HG02970 (cell line): ENCODE results near the gene ADAR.

Experiments used
- ATAC-seq: cut with Tn5 transposase; IDR thresholded peaks from one replicate; pipeline ENCODE4 v1.9.1; 2021; ENCODE audit warnings: mild to moderate bottlenecking, moderate library complexity, moderate number of reproducible peaks; ENCODE audit not compliant: unreplicated experiment, low FRiP score

Gene ADAR

GRCh38 chr1:154616659-154617345 is 8.8 kb upstream of the ADAR start:
- ATAC-seq, result no peak

GRCh38 chr1:154615411-154615810 is 7.4 kb upstream of the ADAR start:
- ATAC-seq, result no peak

GRCh38 chr1:154614901-154615300 is 6.9 kb upstream of the ADAR start:
- ATAC-seq, result no peak

- no peak for ATAC-seq
Observed at GRCh38 chr1:154614247-154614646, 6.3 kb upstream of the ADAR start.

- no peak for ATAC-seq
Observed at GRCh38 chr1:154611150-154611862, 3.3 kb upstream of the ADAR start.

- ATAC-seq, result no peak
Observed at GRCh38 chr1:154609398-154610380, 1.7 kb upstream of the ADAR start.

- no peak for ATAC-seq
Observed at GRCh38 chr1:154608397-154609270, 648 bp upstream of the ADAR start.

GRCh38 chr1:154607106-154607608 is 829 bp downstream of the ADAR start:
- ATAC-seq, result no peak

- no peak for ATAC-seq
Observed at GRCh38 chr1:154605534-154605933, 2.5 kb downstream of the ADAR start.

GRCh38 chr1:154603317-154603716 is 4.7 kb downstream of the ADAR start:
- no peak for ATAC-seq

GRCh38 chr1:154599658-154600057 is 8.3 kb downstream of the ADAR start:
- no peak for ATAC-seq

GRCh38 chr1:154598871-154599635 is 8.9 kb downstream of the ADAR start:
- ATAC-seq, result no peak

GRCh38 chr1:154595621-154596020 is 12.4 kb downstream of the ADAR start:
- no peak for ATAC-seq

- ATAC-seq, result no peak
Observed at GRCh38 chr1:154594811-154595210, 13.2 kb downstream of the ADAR start.

GRCh38 chr1:154593390-154593789 is 14.6 kb downstream of the ADAR start:
- no peak for ATAC-seq

GRCh38 chr1:154591206-154591605 is 16.8 kb downstream of the ADAR start:
- ATAC-seq, result no peak

GRCh38 chr1:154590756-154591155 is 17.2 kb downstream of the ADAR start:
- no peak for ATAC-seq

GRCh38 chr1:154589780-154590179 is 18.2 kb downstream of the ADAR start:
- ATAC-seq, result no peak

GRCh38 chr1:154586641-154587040 is 21.3 kb downstream of the ADAR start:
- ATAC-seq, result no peak
